Tibial nerve (tissue), 4 donors: ENCODE results near the gene KIF15. TPM values are rescaled to one million over a fixed set of nuclear protein-coding genes. Genes with fewer than 3 reads are reported as not detected.

Experiments used
- DNase-seq, 2 donors: peaks; one replicate each; pipeline ENCODE4 v3.0.0-alpha.2; 2019; ENCODE audit warnings: low spot score in 2 of 2
- H3K27ac ChIP-seq, 4 donors: fragments of 200-600 bp; sonication (generic) in 3 of 4; one replicate each; pipeline ENCODE4 v1.5.1; 2017 to 2019; ENCODE audit warnings: mild to moderate bottlenecking in 1 of 4
- H3K27me3 ChIP-seq, 2 donors: fragments of 200-600 bp; sonication (generic) in 1 of 2; one replicate each; pipeline versions ENCODE4 v1.5.1 to v1.6.0; 2017 to 2019
- H3K36me3 ChIP-seq, 3 donors: fragments of 200-600 bp; sonication (generic); one replicate each; pipeline ENCODE4 v1.5.1; 2018 to 2019
- H3K4me1 ChIP-seq, 4 donors: fragments of 200-600 bp; sonication (generic) in 3 of 4; one replicate each; pipeline ENCODE4 v1.5.1; 2017 to 2019
- H3K4me3 ChIP-seq, 4 donors: fragments of 200-600 bp; sonication (generic) in 3 of 4; one replicate each; pipeline ENCODE4 v1.5.1; 2017 to 2019; ENCODE audit warnings: mild to moderate bottlenecking in 1 of 4, moderate library complexity in 1 of 4
- H3K9me3 ChIP-seq, 4 donors: fragments of 200-600 bp; sonication (generic) in 3 of 4; one replicate each; pipeline ENCODE4 v1.5.1; 2017 to 2019
- CTCF ChIP-seq, 5 experiments: fragments of 200-600 bp in 3 of 5; fragments of 450-650 bp in 2 of 5; sonication (generic) in 3 of 5; IDR thresholded peaks; one replicate each; pipeline ENCODE4 v1.5.1; 2016 to 2019; ENCODE audit warnings: antibody characterized with exemption in 5 of 5, mild to moderate bottlenecking in 3 of 5, moderate library complexity in 2 of 5
- EP300 ChIP-seq, 2 donors: sonication (generic); formaldehyde crosslinking; IDR thresholded peaks; one replicate each; pipeline ENCODE4 v1.6.1; 2017; ENCODE audit warnings: antibody characterized with exemption in 2 of 2, mild to moderate bottlenecking in 1 of 2
- POLR2A ChIP-seq, 2 donors: fragments of 450-650 bp; IDR thresholded peaks; one replicate each; pipeline ENCODE4 v1.6.1; 2017; ENCODE audit warnings: antibody characterized with exemption in 2 of 2, mild to moderate bottlenecking in 2 of 2, moderate library complexity in 2 of 2
- WGBS, 2 donors: methylation state at CpG; one replicate each; pipeline ENCODE4 v1.1.5; 2018; 5-methylcytosine and 5-hydroxymethylcytosine counted together
- total RNA-seq, 4 donors: library from RNA; depleted of rRNA; stranded (reverse); fragments of >200 nt; gene quantifications; one replicate each; pipeline ENCODE4 v1.1.0, GENCODE V29; 2016

The KIF15 gene
- total RNA-seq, 4 donors from 2014 or later, result 0.60 to 0.87 (median 0.71) TPM

- Histone ChIP-seq H3K27me3 (no peaks in the 10 kb centered on the region), H3K4me1 (peaks cover 0 to 22% (median 2%) of the 10 kb centered on the region in 4 donors), H3K4me3 (no peak overlapping the region), H3K9me3 (no peaks in the 10 kb centered on the region), H3K36me3 (peaks cover 0 to 33% (median 0%) of the 10 kb centered on the region in 3 donors), H3K27ac (no peak overlapping the region)
- no peak for DNase-seq
- WGBS, 2 donors, result 94% methylated on average over 7 of the region's 7 CpGs
- TF ChIP-seq CTCF (IDR thresholded peaks at IDR 0.05) (no peak), POLR2A (IDR thresholded peaks at IDR 0.05) (no peak), EP300 (IDR thresholded peaks at IDR 0.05) (no peak)
Measured at GRCh38 chr3:44867421-44868111, 106.0 kb downstream of the KIF15 start.

GRCh38 chr3:44870375-44871061, 108.9 kb downstream of the KIF15 start:
- Histone ChIP-seq H3K4me3 (no peak overlapping the region), H3K27ac (no peak overlapping the region), H3K36me3 (peaks cover 0 to 18% (median 0%) of the 10 kb centered on the region in 3 donors), H3K27me3 (no peaks in the 10 kb centered on the region), H3K9me3 (no peaks in the 10 kb centered on the region), H3K4me1 (no peaks in the 10 kb centered on the region)
- TF ChIP-seq POLR2A (IDR thresholded peaks at IDR 0.05), result no peak
- no peak for DNase-seq
- 73 to 84% methylated on average over 8 of the region's 8 CpGs for WGBS, 2 donors

GRCh38 chr3:44874308-44874707, 112.7 kb downstream of the KIF15 start, which contains the start of gene TGM4:
Gene TGM4 (plus strand): TSS chr3:44874608. CDS start chr3:44874679, 71 bp downstream.
- Histone ChIP-seq H3K4me3 (no peak within 1 kb of the TSS), H3K27ac (no peak within 1 kb of the TSS), H3K4me1 (no peaks in the 10 kb centered on the region), H3K36me3 (no peaks in the 10 kb centered on the region), H3K27me3 (no peaks in the 10 kb centered on the region), H3K9me3 (no peaks in the 10 kb centered on the region)
- TF ChIP-seq CTCF (IDR thresholded peaks at IDR 0.05) (no peak), POLR2A (IDR thresholded peaks at IDR 0.05) (no peak), EP300 (IDR thresholded peaks at IDR 0.05) (no peak)
- 86 to 88% methylated on average over 5 of the region's 5 CpGs for WGBS, 2 donors
- no peak for DNase-seq

GRCh38 chr3:44875596-44875995, 114.0 kb downstream of the KIF15 start:
- 79 to 82% methylated on average over 3 of the region's 3 CpGs for WGBS, 2 donors
- no peak for TF ChIP-seq CTCF (IDR thresholded peaks at IDR 0.05)
- TF ChIP-seq POLR2A (IDR thresholded peaks at IDR 0.05), result no peak
- TF ChIP-seq EP300 (IDR thresholded peaks at IDR 0.05), result no peak
- H3K27ac ChIP-seq, result no peak overlapping the region
- H3K9me3 ChIP-seq, result no peaks in the 10 kb centered on the region
- H3K4me3 ChIP-seq, result no peak overlapping the region
- no peaks in the 10 kb centered on the region for H3K4me1 ChIP-seq
- no peaks in the 10 kb centered on the region for H3K36me3 ChIP-seq
- H3K27me3 ChIP-seq, result no peaks in the 10 kb centered on the region
- no peak for DNase-seq

- no peak for TF ChIP-seq EP300 (IDR thresholded peaks at IDR 0.05)
- no peak for TF ChIP-seq CTCF (IDR thresholded peaks at IDR 0.05)
- no peak for TF ChIP-seq POLR2A (IDR thresholded peaks at IDR 0.05)
- Histone ChIP-seq H3K27ac (no peak overlapping the region), H3K36me3 (no peaks in the 10 kb centered on the region), H3K9me3 (no peaks in the 10 kb centered on the region), H3K4me3 (no peak overlapping the region), H3K4me1 (no peaks in the 10 kb centered on the region), H3K27me3 (no peaks in the 10 kb centered on the region)
- no peak for DNase-seq
- 87 to 91% methylated on average over 3 of the region's 3 CpGs for WGBS, 2 donors
Measured at GRCh38 chr3:44877333-44877732, 115.7 kb downstream of the KIF15 start.
